Right renal pelvis (tissue), 4 donors: ENCODE data around the gene RAB3C. TPM values are rescaled to one million over a fixed set of nuclear protein-coding genes. Genes with fewer than 3 reads are reported as not detected.

Experiments
- DNase-seq, 4 donors: peaks; one replicate each; pipeline ENCODE4 v3.0.0-alpha.2; 2013; ENCODE audit warnings: low read depth in 4 of 4, low spot score in 3 of 4, missing footprints in 1 of 4
- polyA plus RNA-seq, 4 donors: library from polyadenylated mRNA; unstranded; fragments of 120-200 nt; gene quantifications; one replicate each; pipeline ENCODE4 v1.2.1, GENCODE V29; 2013; ENCODE audit not compliant: insufficient read length in 4 of 4

Gene RAB3C
- polyA plus RNA-seq, 4 donors: 1.9 to 3.9 (median 2.6) TPM

- no peak for DNase-seq
These were observed 274.7 kb downstream of the RAB3C start for GRCh38 chr5:58857609-58858008.

GRCh38 chr5:58860680-58861079 is 277.8 kb downstream of the RAB3C start:
- no peak for DNase-seq

- no peak for DNase-seq
These were observed 286.1 kb downstream of the RAB3C start for GRCh38 chr5:58868931-58869330.

- no peak for DNase-seq
These were observed 288.9 kb downstream of the RAB3C start for GRCh38 chr5:58871648-58872242.

GRCh38 chr5:58872670-58873273 is 289.9 kb downstream of the RAB3C start:
- no peak for DNase-seq

- no peak for DNase-seq
These were observed 292.7 kb downstream of the RAB3C start for GRCh38 chr5:58875599-58875998.

- DNase-seq: no peak
These were observed 302.4 kb downstream of the RAB3C start for GRCh38 chr5:58885260-58885659.

GRCh38 chr5:58886315-58887207 is 303.7 kb downstream of the RAB3C start:
- peak; percentile 20 to 40 (median 35) for DNase-seq

- DNase-seq: no peak
These were observed 304.4 kb downstream of the RAB3C start for GRCh38 chr5:58887311-58887710.

GRCh38 chr5:58887721-58888409 is 305.0 kb downstream of the RAB3C start:
- DNase-seq: no peak

- DNase-seq: no peak
These were observed 307.4 kb downstream of the RAB3C start for GRCh38 chr5:58890265-58890664.

- no peak for DNase-seq
These were observed 307.8 kb downstream of the RAB3C start for GRCh38 chr5:58890701-58891085.

GRCh38 chr5:58891086-58891970 is 308.5 kb downstream of the RAB3C start:
- DNase-seq: peak; percentile 49 to 61 (median 59)

- DNase-seq: no peak
These were observed 309.1 kb downstream of the RAB3C start for GRCh38 chr5:58891971-58892343.

- DNase-seq: no peak
These were observed 310.7 kb downstream of the RAB3C start for GRCh38 chr5:58893551-58893950.

- DNase-seq: no peak
These were observed 315.1 kb downstream of the RAB3C start for GRCh38 chr5:58898006-58898405.

GRCh38 chr5:58898538-58898937 is 315.7 kb downstream of the RAB3C start:
- no peak for DNase-seq

- no peak for DNase-seq
These were observed 318.4 kb downstream of the RAB3C start for GRCh38 chr5:58901271-58901670.

- DNase-seq: no peak
These were observed 319.4 kb downstream of the RAB3C start for GRCh38 chr5:58902305-58902704.

- DNase-seq: no peak
These were observed 319.9 kb downstream of the RAB3C start for GRCh38 chr5:58902765-58903164.
